ENCODE data around the gene CNKSR3.

The CNKSR3 gene

DNA sequence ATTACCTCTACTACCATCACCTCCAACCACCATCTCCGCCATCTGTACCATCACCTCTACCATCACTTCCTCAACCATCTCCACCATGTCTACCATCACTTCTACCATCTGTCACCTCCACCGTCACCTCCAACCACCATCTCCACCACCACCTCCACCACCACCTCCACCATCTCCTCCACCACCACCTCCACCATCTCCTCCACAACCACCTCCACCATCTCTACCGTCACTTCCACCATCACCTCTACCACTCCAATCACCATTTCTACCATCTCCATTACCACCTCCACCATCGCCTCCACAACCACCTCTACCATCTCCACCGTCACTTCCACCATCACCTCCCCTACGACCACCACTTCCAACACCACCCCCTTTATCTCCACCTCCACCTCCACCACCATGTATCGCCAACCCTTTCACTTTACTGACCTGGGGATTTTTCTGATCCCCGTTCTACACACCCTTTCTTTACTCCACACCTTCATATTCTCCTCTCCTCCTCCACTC is 156.2 kb downstream of the CNKSR3 start:
- H3K36me3 ChIP-seq (ENCODE audit: control insufficient read depth in 1 of 2, insufficient read depth in 2 of 2, low read length in 2 of 2) = no peaks in the 10 kb centered on the region
- H3K9me3 ChIP-seq (ENCODE audit: control insufficient read depth in 1 of 2, low read length in 2 of 2) = no peaks in the 10 kb centered on the region
- H3K27ac ChIP-seq (ENCODE audit: low read length) = no peak overlapping the region
- H3K27me3 ChIP-seq (ENCODE audit: low read depth, low read length) = no peaks in the 10 kb centered on the region
- no peak overlapping the region for H3K4me3 ChIP-seq (ENCODE audit: low read depth in 1 of 2, low read length in 2 of 2)
- H3K4me1 ChIP-seq (ENCODE audit: control insufficient read depth in 1 of 2, insufficient read depth in 2 of 2, low read length in 2 of 2) = no peaks in the 10 kb centered on the region

DNA sequence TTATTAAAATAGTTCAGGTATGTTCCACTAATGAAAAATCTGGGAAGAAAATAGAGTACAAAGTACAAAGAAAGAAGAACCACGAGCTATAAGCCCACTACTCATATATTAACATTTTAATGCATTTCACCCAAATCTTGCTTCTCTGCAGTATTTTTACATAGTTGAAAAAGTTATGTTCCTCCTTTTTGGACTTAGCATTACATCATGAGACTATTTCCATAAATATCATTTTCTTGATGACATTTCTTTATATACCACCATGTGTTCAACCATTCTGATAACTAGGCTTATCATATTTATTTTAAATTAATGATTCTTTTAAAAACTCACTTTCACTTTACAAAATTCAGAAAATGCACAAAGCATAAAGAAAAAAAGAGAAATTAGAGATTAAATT is 156.9 kb downstream of the CNKSR3 start:
- Histone ChIP-seq H3K4me1 (ENCODE audit: control insufficient read depth in 1 of 2, insufficient read depth in 2 of 2, low read length in 2 of 2) (no peaks in the 10 kb centered on the region), H3K27me3 (ENCODE audit: low read depth, low read length) (no peaks in the 10 kb centered on the region), H3K9me3 (ENCODE audit: control insufficient read depth in 1 of 2, low read length in 2 of 2) (no peaks in the 10 kb centered on the region), H3K27ac (ENCODE audit: low read length) (no peak overlapping the region), H3K36me3 (ENCODE audit: control insufficient read depth in 1 of 2, insufficient read depth in 2 of 2, low read length in 2 of 2) (no peaks in the 10 kb centered on the region), H3K4me3 (ENCODE audit: low read depth in 1 of 2, low read length in 2 of 2) (no peak overlapping the region)

DNA sequence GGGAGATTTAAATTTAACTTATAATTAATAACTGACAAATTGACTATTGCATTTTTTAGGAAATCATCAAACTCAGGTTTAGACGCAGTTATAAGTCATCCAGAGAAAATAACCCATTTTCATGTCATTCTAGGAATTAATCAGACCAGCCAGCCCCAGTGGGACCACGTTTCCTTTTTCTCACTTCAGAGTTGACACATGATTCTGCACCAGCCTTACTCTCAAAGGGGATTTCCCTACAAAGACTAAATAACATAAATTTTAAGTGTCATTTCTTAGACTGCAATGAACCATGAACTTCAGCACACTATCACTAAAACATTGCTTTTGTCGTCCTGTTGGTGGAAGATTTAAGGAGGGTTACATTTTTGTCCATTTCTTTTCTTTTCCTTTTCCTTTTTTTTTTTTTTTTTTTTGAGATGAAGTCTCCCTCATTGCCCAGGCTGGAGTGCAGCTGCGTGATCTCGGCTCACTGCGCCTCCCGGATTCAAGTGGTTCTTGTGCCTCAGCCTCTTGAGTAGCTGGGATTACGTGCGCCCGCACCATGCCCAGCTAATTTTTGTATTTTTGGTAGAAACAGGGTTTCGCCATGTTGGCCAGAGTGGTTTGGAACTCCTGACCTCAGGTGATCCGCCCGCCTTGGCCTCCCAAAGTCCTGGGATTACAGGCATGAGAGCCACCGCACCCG is 157.4 kb downstream of the CNKSR3 start:
- Histone ChIP-seq H3K36me3 (ENCODE audit: control insufficient read depth in 1 of 2, insufficient read depth in 2 of 2, low read length in 2 of 2) (no peaks in the 10 kb centered on the region), H3K27ac (ENCODE audit: low read length) (no peak overlapping the region), H3K27me3 (ENCODE audit: low read depth, low read length) (no peaks in the 10 kb centered on the region), H3K4me3 (ENCODE audit: low read depth in 1 of 2, low read length in 2 of 2) (no peak overlapping the region), H3K4me1 (ENCODE audit: control insufficient read depth in 1 of 2, insufficient read depth in 2 of 2, low read length in 2 of 2) (no peaks in the 10 kb centered on the region), H3K9me3 (ENCODE audit: control insufficient read depth in 1 of 2, low read length in 2 of 2) (no peaks in the 10 kb centered on the region)

DNA sequence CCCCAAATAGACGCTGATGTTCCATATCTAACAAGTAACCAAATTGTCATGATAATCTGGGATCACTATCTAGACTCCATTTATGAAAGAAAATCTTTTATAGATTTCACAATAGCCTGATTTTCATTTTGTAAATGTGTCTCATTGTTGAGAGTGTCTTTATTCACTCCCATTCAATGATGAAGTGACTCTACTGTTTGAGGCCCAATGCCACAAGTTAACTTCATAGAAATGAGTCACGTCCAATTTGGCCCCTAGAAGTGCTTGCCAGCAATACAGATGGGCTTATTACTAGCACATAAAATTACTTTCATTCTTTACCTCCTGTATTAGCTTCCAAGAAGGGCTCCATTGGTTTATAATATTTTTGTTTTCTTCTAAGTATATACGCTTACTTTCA is 160.2 kb downstream of the CNKSR3 start:
- Histone ChIP-seq H3K4me3 (ENCODE audit: low read depth in 1 of 2, low read length in 2 of 2) (no peak overlapping the region), H3K4me1 (ENCODE audit: control insufficient read depth in 1 of 2, insufficient read depth in 2 of 2, low read length in 2 of 2) (no peaks in the 10 kb centered on the region), H3K9me3 (ENCODE audit: control insufficient read depth in 1 of 2, low read length in 2 of 2) (no peaks in the 10 kb centered on the region), H3K36me3 (ENCODE audit: control insufficient read depth in 1 of 2, insufficient read depth in 2 of 2, low read length in 2 of 2) (no peaks in the 10 kb centered on the region), H3K27ac (ENCODE audit: low read length) (no peak overlapping the region), H3K27me3 (ENCODE audit: low read depth, low read length) (no peaks in the 10 kb centered on the region)

DNA sequence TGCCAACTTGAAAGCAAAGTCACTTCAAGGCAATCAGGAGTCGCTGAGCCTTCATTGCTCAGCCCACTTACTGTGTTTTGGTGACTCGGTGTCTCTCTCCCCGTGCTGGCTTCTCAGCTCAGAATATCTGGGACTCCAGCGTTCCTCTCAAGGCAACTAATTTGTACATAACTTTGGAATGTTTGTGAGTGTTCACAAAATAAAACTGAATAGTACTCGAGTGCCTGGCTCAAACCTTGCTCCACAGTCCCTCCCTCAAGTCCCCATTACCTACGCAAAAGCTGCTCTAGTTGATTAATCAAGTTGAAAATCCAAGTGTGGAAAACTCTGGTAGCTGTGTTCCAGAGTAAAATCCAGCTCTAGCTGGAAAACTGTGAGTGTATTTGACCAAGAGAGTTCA is 162.5 kb downstream of the CNKSR3 start:
- Histone ChIP-seq H3K4me1 (ENCODE audit: control insufficient read depth in 1 of 2, insufficient read depth in 2 of 2, low read length in 2 of 2) (no peaks in the 10 kb centered on the region), H3K9me3 (ENCODE audit: control insufficient read depth in 1 of 2, low read length in 2 of 2) (no peaks in the 10 kb centered on the region), H3K27me3 (ENCODE audit: low read depth, low read length) (no peaks in the 10 kb centered on the region), H3K27ac (ENCODE audit: low read length) (no peak overlapping the region), H3K4me3 (ENCODE audit: low read depth in 1 of 2, low read length in 2 of 2) (no peak overlapping the region), H3K36me3 (ENCODE audit: control insufficient read depth in 1 of 2, insufficient read depth in 2 of 2, low read length in 2 of 2) (no peaks in the 10 kb centered on the region)

DNA sequence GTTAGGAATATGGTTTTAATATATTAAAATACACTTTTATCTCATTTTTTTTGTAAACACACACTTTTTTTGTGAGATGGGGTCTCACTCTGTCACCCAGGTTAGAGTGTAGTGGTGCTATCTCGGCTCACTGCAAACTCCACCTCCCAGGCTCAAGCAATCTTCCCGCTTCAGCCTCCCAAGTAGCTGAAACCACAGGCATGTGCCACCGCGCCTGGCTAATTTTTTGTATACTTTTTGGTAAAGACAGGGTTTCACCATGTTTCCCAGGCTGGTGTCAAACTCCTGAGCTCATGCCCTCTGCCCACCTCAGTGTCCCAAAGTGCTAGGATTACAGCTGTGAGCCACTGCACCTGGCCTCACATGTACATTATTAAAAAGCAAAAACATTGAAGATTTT is 164.7 kb downstream of the CNKSR3 start:
- no peaks in the 10 kb centered on the region for H3K9me3 ChIP-seq (ENCODE audit: control insufficient read depth in 1 of 2, low read length in 2 of 2)
- H3K4me3 ChIP-seq (ENCODE audit: low read depth in 1 of 2, low read length in 2 of 2) = no peak overlapping the region
- no peaks in the 10 kb centered on the region for H3K36me3 ChIP-seq (ENCODE audit: control insufficient read depth in 1 of 2, insufficient read depth in 2 of 2, low read length in 2 of 2)
- H3K27me3 ChIP-seq (ENCODE audit: low read depth, low read length) = no peaks in the 10 kb centered on the region
- H3K4me1 ChIP-seq (ENCODE audit: control insufficient read depth in 1 of 2, insufficient read depth in 2 of 2, low read length in 2 of 2) = no peaks in the 10 kb centered on the region
- no peak overlapping the region for H3K27ac ChIP-seq (ENCODE audit: low read length)

DNA sequence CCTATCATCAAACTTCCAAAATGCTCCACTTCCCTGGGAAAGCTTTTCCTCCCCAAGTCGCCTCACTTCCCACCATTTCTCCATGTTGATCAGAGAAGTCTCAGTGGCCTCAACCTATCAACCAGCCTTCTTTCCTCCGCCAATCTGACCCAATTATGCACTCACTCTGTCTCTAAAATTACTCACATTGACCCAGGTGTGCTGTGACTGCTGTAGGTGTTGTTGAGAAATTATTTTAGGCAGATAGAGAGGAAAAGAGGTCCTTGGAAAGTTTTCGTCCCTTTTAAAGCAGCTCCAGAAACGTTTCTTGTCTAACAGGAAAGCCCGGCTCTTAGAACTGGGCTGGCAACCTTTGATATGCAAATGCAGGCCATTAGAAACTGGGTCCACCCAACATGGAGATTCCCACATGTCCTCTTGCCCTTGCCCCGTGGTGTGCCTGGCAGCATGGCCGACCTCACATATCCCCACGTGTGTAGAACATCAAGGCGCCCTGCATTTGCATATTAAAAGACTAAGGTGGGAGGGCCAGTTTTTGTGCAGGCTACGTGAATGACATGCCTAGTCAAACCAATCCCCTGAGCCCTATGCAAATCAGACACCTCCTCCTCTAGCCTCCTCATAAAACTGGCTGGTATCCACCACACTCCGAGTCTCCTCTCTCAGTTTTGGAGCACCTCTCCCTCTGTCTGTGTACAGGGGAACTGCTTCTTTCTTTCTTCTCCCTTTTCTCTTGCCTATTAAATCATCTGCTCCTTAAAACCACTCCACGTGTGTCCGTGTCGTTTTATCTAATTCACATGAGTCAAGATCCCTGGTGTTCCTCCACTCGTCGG is 166.8 kb downstream of the CNKSR3 start:
- Histone ChIP-seq H3K27ac (ENCODE audit: low read length) (no peak overlapping the region), H3K36me3 (ENCODE audit: control insufficient read depth in 1 of 2, insufficient read depth in 2 of 2, low read length in 2 of 2) (no peaks in the 10 kb centered on the region), H3K4me1 (ENCODE audit: control insufficient read depth in 1 of 2, insufficient read depth in 2 of 2, low read length in 2 of 2) (no peaks in the 10 kb centered on the region), H3K27me3 (ENCODE audit: low read depth, low read length) (no peaks in the 10 kb centered on the region), H3K4me3 (ENCODE audit: low read depth in 1 of 2, low read length in 2 of 2) (no peak overlapping the region), H3K9me3 (ENCODE audit: control insufficient read depth in 1 of 2, low read length in 2 of 2) (no peaks in the 10 kb centered on the region)

DNA sequence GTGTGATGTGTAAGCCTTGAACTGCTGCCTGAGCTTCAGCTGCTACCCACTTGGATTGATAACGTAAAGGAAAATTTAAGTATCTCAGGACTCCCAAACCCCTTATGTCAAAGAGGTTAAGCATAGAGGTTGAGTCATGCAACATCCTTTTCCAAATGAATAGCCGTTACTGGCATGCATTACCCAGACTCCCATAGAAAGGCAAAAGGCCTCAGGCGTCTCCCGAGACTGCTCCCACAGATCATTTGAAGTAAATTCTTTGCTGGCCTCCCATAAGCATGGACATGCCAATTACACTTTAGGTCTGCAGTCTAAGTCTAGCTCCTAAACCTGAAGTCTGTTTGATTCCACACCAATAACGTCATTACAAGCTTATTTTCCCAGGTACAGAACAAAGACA is 168.6 kb downstream of the CNKSR3 start:
- H3K9me3 ChIP-seq (ENCODE audit: control insufficient read depth in 1 of 2, low read length in 2 of 2) = no peaks in the 10 kb centered on the region
- H3K4me1 ChIP-seq (ENCODE audit: control insufficient read depth in 1 of 2, insufficient read depth in 2 of 2, low read length in 2 of 2) = no peaks in the 10 kb centered on the region
- H3K36me3 ChIP-seq (ENCODE audit: control insufficient read depth in 1 of 2, insufficient read depth in 2 of 2, low read length in 2 of 2) = no peaks in the 10 kb centered on the region
- no peaks in the 10 kb centered on the region for H3K27me3 ChIP-seq (ENCODE audit: low read depth, low read length)
- no peak overlapping the region for H3K27ac ChIP-seq (ENCODE audit: low read length)
- H3K4me3 ChIP-seq (ENCODE audit: low read depth in 1 of 2, low read length in 2 of 2) = no peak overlapping the region

DNA sequence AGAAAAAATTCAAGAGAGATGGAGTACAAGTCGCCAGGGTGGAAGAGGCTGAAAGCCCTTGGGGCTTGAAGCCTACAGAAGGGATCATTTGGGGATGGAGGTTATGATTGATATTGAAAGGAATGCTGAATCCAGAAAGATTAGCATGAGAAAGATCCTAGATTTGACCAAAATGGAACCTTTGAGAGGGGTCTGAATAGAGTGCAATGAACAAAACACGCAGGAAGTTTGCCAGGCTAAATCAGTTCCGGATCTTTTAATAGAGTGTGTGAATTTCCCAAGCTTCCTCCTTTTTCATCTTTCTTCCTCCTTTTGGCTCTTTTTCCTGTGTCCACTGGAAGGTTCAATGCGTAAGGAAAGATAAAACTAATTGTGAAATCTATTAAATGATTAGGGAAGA is 169.1 kb downstream of the CNKSR3 start:
- no peak overlapping the region for H3K27ac ChIP-seq (ENCODE audit: low read length)
- no peaks in the 10 kb centered on the region for H3K27me3 ChIP-seq (ENCODE audit: low read depth, low read length)
- H3K36me3 ChIP-seq (ENCODE audit: control insufficient read depth in 1 of 2, insufficient read depth in 2 of 2, low read length in 2 of 2) = no peaks in the 10 kb centered on the region
- H3K9me3 ChIP-seq (ENCODE audit: control insufficient read depth in 1 of 2, low read length in 2 of 2) = no peaks in the 10 kb centered on the region
- no peaks in the 10 kb centered on the region for H3K4me1 ChIP-seq (ENCODE audit: control insufficient read depth in 1 of 2, insufficient read depth in 2 of 2, low read length in 2 of 2)
- H3K4me3 ChIP-seq (ENCODE audit: low read depth in 1 of 2, low read length in 2 of 2) = no peak overlapping the region

Data from muscle layer of duodenum (tissue), 2 donors.